Measurements from ENCODE around the gene SAMHD1. TPM values are rescaled to one million over a fixed set of nuclear protein-coding genes. Genes with fewer than 3 reads are reported as not detected.

The SAMHD1 gene
- total RNA-seq, 1 donor from 2014 or later, result 13.8 TPM

DNA sequence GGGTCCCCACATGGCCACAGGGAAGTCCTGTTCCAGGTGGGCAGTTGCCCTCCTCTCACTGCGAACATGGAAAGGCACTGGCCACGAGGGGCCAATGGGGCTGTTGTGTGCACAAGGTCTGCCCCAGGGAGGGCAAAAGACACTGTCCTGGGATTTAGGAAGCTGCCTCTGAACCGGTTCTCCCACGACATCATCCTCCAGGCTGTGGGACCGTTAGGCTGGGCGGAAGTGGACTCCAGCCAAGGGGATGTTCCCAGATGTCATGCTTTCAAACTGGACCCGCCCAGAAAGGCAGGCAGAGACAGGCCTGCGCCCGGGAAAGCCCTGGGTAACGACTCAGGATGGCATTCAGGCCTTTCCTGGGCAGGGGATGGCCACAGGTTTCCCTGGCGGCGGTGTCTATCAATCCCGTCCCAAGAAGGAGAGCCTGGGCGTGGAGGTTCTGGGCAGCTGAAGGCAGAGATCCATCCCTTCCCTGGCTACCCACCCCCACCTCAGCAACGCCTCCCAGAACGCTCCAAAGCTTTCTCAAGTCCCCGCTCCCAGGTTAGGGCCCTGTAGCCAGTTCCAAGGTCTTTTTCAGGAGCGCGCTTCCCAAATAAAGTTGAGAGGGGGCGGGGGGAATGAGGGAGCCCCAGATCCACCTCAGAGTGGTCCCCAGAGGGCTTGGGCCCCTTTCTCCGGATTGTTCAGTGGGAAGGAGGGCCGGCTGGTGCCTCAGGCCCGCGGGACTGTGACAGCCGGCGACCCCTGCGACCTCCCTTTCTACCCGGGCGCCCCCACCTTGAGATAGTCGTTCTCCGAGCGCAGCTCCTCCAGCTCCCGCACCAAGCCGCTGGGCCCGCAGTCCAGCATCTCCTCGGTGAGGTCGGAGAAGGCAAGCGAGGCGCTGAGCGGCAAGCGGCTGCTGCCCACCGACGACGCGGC, 89.4 kb downstream of the SAMHD1 start:
- TF ChIP-seq, protein P1, sequence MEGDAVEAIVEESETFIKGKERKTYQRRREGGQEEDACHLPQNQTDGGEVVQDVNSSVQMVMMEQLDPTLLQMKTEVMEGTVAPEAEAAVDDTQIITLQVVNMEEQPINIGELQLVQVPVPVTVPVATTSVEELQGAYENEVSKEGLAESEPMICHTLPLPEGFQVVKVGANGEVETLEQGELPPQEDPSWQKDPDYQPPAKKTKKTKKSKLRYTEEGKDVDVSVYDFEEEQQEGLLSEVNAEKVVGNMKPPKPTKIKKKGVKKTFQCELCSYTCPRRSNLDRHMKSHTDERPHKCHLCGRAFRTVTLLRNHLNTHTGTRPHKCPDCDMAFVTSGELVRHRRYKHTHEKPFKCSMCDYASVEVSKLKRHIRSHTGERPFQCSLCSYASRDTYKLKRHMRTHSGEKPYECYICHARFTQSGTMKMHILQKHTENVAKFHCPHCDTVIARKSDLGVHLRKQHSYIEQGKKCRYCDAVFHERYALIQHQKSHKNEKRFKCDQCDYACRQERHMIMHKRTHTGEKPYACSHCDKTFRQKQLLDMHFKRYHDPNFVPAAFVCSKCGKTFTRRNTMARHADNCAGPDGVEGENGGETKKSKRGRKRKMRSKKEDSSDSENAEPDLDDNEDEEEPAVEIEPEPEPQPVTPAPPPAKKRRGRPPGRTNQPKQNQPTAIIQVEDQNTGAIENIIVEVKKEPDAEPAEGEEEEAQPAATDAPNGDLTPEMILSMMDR (conservative IDR thresholded peaks at IDR 0.05), result no peak
- H3K4me3 Mint-ChIP-seq, result peak overlapping the region; percentile 97
- no peak for DNase-seq (ENCODE audit: low read depth, low spot score)
- no peaks in the 10 kb centered on the region for H3K36me3 Mint-ChIP-seq (ENCODE audit: low read depth)
- peak overlapping the region; percentile 62 for H3K27ac Mint-ChIP-seq (ENCODE audit: unreplicated experiment)
- H3K27me3 Mint-ChIP-seq (ENCODE audit: low read depth), result peaks cover 19% of the 10 kb centered on the region
- H3K9me3 Mint-ChIP-seq, result no peaks in the 10 kb centered on the region
- peaks cover 44% of the 10 kb centered on the region for H3K4me1 Mint-ChIP-seq

- H3K4me1 Mint-ChIP-seq, result peaks cover 48% of the 10 kb centered on the region
- TF ChIP-seq, protein P1 (conservative IDR thresholded peaks at IDR 0.05), result no peak
- peak overlapping the region; percentile 97 for H3K4me3 Mint-ChIP-seq
- no peaks in the 10 kb centered on the region for H3K36me3 Mint-ChIP-seq (ENCODE audit: low read depth)
- H3K27me3 Mint-ChIP-seq (ENCODE audit: low read depth), result peaks cover 18% of the 10 kb centered on the region
- DNase-seq (ENCODE audit: low read depth, low spot score), result no peak
- no peaks in the 10 kb centered on the region for H3K9me3 Mint-ChIP-seq
- H3K27ac Mint-ChIP-seq (ENCODE audit: unreplicated experiment), result no peak overlapping the region
Measured at GRCh38 chr20:36861625-36861874, 90.0 kb downstream of the SAMHD1 start.

DNA sequence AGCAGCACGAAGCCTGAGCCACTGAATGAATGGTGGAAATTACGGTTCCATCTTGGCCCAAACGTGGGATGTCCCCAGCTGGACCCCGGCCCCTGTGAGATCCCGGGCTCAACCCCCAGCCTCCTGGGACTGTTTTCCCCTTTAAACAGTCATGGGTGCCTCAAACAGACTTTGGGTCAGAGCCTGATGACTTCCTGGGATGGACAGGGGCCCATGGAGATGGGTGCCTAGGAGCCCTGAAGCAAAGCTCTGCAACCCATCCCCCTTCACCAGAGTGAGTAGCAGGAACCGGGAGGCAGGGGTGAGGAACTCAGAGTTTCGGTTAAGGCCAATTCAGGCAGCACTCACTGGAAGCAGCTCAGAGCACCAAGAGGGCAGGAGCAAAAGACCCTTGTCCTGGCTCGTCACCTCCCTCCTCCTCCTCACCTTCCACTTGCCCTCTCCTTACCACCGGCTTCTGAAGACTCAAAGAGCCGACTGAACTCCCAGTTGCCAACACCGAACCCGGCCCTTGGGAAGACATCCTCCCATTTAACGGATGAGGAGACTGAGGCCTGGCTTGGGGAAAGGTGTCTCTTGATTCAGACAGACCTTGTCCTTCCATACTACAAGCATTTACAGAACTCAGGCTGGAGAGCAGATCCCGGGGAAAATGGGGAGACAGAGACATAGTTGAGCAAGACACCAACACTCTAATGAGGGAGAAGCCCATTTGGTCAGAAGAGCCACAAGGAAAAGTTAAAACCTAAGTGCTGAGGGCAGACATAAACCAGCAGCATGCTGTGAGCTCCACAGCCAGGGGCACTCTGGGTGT, 90.5 kb downstream of the SAMHD1 start:
- TF ChIP-seq, protein P1 (conservative IDR thresholded peaks at IDR 0.05), result no peak
- Mint-ChIP-seq H3K4me1 (peaks cover 50% of the 10 kb centered on the region), H3K27me3 (ENCODE audit: low read depth) (peaks cover 14% of the 10 kb centered on the region), H3K4me3 (peak overlapping the region; percentile 97), H3K27ac (ENCODE audit: unreplicated experiment) (peak overlapping the region; percentile 0), H3K9me3 (no peaks in the 10 kb centered on the region), H3K36me3 (ENCODE audit: low read depth) (no peaks in the 10 kb centered on the region)
- no peak for DNase-seq (ENCODE audit: low read depth, low spot score)

DNA sequence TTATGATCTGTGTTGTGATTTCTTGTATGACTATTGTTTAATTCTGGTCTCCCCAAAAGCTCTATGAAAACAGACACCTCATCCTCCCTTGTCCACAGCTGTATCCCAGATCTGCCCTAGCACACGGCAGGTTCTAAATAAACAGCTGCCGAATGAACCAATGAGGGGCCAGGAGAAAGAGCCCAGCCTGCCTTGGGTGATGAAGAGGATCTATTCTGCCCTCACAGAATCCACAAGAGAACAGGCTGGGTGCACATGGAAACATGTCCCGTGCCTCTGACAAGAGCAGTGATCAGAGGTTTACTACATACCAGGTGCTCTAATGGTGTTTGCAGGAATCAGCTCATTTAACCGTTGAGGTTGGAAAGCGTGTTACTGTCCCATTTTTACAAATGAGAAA, 91.2 kb downstream of the SAMHD1 start:
- Mint-ChIP-seq H3K4me3 (peak overlapping the region; percentile 68), H3K27ac (ENCODE audit: unreplicated experiment) (no peak overlapping the region), H3K9me3 (no peaks in the 10 kb centered on the region)

GRCh38 chr20:36859700-36860330, 91.7 kb downstream of the SAMHD1 start:
- Mint-ChIP-seq H3K9me3 (no peaks in the 10 kb centered on the region), H3K36me3 (ENCODE audit: low read depth) (no peaks in the 10 kb centered on the region), H3K27ac (ENCODE audit: unreplicated experiment) (no peak overlapping the region), H3K27me3 (ENCODE audit: low read depth) (peaks cover 5% of the 10 kb centered on the region), H3K4me1 (peaks cover 52% of the 10 kb centered on the region), H3K4me3 (peak overlapping the region; percentile 68)
- DNase-seq (ENCODE audit: low read depth, low spot score), result no peak
- TF ChIP-seq, protein P1 (conservative IDR thresholded peaks at IDR 0.05), result no peak

More for the DNA sequence above, 91.2 kb downstream of the SAMHD1 start:
- Mint-ChIP-seq H3K27me3 (ENCODE audit: low read depth) (peaks cover 10% of the 10 kb centered on the region), H3K4me1 (peaks cover 52% of the 10 kb centered on the region), H3K36me3 (ENCODE audit: low read depth) (no peaks in the 10 kb centered on the region)
- DNase-seq (ENCODE audit: low read depth, low spot score), result no peak
- TF ChIP-seq, protein P1 (conservative IDR thresholded peaks at IDR 0.05), result no peak

Measured in neural crest cell (in vitro differentiated cells).